ENCODE data around the gene TTC8. TPM values are rescaled to one million over a fixed set of nuclear protein-coding genes. Genes with fewer than 3 reads are reported as not detected.

Gene TTC8
- total RNA-seq, 1 donor from 2014 or later = 11.2 TPM

- DNase-seq = no peak
These were observed 44.2 kb downstream of the TTC8 start for GRCh38 chr14:88868558-88869159.

- DNase-seq = no peak
These were observed 46.3 kb downstream of the TTC8 start for GRCh38 chr14:88870777-88871176.

DNA sequence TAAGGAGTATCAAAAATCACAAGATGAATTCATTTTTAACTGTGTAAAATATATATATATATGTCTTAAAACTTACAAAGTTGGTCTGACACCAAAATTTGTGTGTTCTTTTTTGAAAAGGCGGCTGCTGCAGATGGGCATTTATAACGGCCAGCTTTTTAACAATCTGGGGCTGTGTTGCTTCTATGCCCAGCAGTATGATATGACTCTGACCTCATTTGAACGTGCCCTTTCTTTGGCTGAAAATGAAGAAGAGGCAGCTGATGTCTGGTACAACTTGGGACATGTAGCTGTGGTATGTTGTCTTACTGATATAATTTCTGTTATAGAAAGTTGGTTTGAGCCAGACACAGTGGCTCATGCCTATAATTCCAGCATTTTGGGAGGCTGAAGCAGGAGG lies 47.0 kb downstream of the TTC8 start:
- no peak for DNase-seq

GRCh38 chr14:88872976-88873375 lies 48.5 kb downstream of the TTC8 start:
- no peak for DNase-seq

DNA sequence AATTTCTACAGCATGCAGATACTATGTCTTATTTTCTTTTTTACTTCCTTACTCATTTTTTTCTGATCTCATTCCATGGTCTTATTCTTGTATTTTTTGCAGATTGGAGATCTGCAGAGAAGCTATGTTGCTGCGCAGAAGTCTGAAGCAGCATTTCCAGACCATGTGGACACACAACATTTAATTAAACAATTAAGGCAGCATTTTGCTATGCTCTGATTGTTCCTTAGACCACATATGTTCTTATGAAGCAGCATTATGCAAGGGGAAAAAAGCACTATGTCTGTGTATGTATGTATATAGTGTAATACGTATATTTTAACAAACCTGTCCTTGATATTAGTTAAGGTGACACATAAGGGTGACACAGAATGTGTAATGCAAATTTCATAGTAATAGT lies 52.7 kb downstream of the TTC8 start:
- no peak for DNase-seq

DNA sequence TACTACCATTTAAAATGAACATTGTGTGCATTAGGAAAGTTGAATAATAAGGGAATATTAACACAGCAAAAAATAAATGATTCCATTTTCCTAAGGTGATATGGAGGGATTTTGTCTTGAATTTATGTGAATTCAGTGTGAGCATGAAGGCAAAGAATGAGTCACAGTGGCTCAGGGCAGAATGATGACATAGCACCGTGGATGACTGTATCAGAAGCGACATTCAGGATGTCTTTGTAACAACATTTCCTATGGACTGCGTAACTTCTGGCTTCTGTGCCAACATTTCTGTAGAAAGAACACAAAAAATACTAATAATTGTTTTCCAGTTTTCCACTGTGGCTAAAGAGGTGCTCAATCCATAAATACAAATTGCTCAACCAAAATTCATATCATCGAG lies 54.6 kb downstream of the TTC8 start:
- no peak for DNase-seq

DNA sequence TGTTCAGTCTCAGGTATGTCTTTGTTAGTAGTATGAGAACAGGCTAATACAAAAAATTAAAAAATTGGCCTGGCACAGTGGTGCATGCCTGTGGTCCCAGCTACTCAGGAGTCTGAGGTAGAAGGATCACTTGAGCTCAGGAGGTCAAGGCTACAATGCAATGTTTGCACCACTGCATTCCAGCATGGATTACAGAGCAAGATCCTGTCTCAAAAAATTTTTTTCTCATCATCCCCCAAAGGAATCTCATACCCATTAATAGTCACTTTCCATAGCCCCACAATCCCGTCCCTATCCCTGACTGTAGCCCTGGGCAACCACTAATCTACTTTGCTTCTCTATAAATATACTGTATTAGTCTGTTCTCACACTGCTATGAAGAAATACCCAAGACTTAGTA lies 57.8 kb downstream of the TTC8 start:
- no peak for DNase-seq

DNA sequence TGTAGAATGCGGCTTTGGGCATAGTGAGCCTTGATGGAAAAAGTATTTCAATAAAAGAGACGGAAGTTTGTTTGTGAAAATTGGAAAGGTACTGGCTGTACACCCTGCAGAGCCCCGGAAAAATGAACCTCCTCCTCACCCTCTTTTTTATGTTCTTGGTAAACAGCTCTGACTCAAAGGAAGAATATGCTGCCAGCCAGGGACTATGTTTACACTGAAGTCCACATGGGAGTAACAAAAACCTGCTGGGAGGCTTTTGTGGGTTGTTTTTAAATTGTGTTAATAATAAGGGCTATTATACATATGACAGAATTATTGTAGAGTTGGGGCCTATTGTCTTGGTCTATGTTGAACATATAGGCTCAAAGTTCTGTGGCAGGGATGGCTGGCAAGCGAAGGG lies 70.7 kb downstream of the TTC8 start:
- no peak for DNase-seq

- DNase-seq = no peak
These were observed 76.7 kb downstream of the TTC8 start for GRCh38 chr14:88901189-88901588.

GRCh38 chr14:88901991-88902390 lies 77.5 kb downstream of the TTC8 start:
- no peak for DNase-seq

DNA sequence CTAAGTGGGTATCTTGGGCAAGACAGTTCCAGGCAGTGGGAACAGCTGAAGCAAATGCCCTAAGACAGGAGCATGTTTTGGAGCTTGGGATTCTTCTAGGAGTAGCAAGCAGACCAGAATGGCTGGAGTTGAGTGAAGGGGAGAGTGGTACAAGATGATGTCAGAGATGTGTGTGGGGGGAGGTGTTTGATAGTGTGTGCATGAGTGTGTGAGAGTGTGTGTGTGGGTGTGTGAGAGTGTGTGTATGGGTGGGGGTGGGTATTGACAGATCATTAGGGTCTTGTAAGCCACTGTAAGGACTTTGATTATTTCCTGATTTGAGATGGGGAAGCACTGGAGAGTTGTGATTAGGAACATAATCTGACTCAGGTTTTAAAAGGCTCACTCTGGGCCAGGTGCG lies 78.4 kb downstream of the TTC8 start:
- DNase-seq = no peak

DNA sequence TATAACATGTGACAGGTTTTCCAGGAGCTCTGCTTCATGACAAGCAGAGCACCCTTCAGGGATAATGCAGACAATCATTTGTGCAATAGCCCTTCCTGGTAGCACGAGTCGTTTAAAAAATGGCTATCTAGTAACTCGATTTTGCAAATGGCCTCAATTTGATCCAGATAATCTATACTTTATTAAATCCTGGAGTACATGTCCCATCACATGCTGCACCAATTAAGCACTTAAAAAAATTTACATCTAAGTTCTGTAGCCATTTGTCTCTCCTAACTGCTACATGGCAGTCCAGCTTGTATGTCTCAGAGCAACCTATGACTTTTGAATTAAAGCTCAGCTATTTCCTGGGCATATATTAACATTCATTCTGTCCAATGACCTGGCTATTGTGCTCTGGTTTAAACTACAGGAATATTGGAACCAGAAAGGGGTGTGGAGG lies 79.8 kb downstream of the TTC8 start:
- DNase-seq = no peak

- no peak for DNase-seq
These were observed 80.4 kb downstream of the TTC8 start for GRCh38 chr14:88904864-88905263.

DNA sequence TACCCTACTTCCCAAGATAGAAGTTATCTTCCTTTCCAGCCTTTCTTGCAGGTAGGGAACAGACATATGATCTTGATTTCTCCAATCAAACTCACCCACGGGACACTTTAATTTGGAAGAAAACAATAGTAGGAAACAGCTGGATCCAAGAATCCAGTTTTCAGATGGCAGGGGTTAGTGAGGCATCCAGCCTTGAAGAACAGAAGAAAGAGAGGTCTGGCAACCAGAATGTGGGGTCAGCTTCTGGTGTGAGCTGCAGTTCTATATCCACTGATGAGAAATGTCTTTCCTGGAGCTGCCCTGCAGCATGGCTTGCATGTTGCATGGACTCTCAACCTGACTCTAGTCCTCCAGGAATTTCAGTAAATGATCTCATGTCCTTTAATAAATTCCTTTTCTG lies 83.8 kb downstream of the TTC8 start:
- no peak for DNase-seq

DNA sequence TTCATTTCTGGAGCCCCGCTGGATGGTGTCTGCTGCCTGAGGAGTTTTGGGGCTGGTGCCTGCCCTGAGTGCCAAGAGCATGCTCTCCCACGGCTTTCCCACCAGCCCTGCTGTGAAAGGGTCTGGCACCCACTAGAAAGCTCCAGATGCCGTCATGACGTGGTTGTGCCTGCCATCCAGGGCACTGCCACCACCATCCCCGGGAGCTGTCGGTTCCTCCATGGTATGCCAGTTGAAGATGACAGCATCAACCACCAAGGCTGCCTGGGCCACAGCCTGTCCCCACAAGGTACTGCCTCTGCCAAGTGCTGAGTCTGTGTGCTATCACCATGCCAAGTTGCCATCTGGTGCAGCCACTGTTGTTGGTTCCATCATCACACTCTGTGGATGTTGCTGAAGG lies 85.9 kb downstream of the TTC8 start:
- DNase-seq = no peak

GRCh38 chr14:88911809-88912208 lies 87.4 kb downstream of the TTC8 start:
- DNase-seq = no peak

DNA sequence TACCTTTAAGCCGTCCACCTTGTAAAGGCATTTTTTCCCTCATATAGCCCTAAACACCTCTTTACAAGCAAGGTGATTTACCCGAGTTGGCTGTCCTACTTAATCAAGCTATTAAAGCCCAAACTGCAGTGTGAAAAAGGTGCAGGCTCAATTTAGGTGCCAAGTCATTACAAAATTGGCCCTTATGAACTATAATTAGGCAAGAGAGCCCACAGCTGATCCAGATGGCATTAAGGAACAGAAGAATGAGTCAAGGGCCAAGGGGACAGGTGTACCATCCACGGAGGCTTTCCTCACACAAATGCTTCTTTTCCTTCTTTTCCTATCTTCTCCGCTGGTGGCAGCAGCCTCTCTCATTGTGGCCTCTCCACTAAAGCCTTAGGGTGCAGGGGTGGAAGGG lies 90.5 kb downstream of the TTC8 start:
- DNase-seq = no peak

GRCh38 chr14:88919502-88919901 lies 95.1 kb downstream of the TTC8 start:
- DNase-seq = no peak

Small RNAs within 50 kb of the gene (small RNA-seq; reads per million reads assigned to genes)
- gene RF00019 (ENCODE audit: low replicate concordance) = not detected
- gene RNU4-92P (ENCODE audit: low replicate concordance) = not detected

Other genes with a start within 250 kb of the TTC8 start
- gene EML5, start 31.7 kb upstream of the TTC8 start, total RNA-seq = 0.51 TPM

All from tongue (tissue), 3 donors.